HepG2 (cell line): ENCODE measurements around the gene PNPLA1. TPM values are rescaled to one million over a fixed set of nuclear protein-coding genes. Genes with fewer than 3 reads are reported as not detected.

ENCODE experiments used
- ATAC-seq: fragments of 200-7000 bp; cut with Tn5 transposase; 3 replicates; pipeline ENCODE4 v1.9.1; 2020; ENCODE audit warnings: mild to moderate bottlenecking, moderate library complexity
- BruUV-seq: library from RNA; stranded (reverse); fragments of 400-500 nt; replicated peaks from 2 replicates; lab custom pipeline; 2021; lab: Mats Ljungman, UMichigan
- CTCF ChIA-PET: fragments of 300-600 bp; formaldehyde crosslinking; extraction: SDS; loops from one replicate; lab custom pipeline; 2021; ENCODE audit warnings: low total read pairs, inconsistent platforms, low intra/inter-chr PET ratio; lab: Yijun Ruan, JAX
- POLR2A ChIA-PET: fragments of 350-600 bp; sonication (Branson Sonifier 250); formaldehyde crosslinking; loops from one replicate; lab custom pipeline; 2020; ENCODE audit warnings: antibody characterized with exemption, inconsistent platforms; lab: Yijun Ruan, JAX
- DNase-seq: peaks from one replicate; pipeline ENCODE4 v3.0.0-alpha.2; 2015; ENCODE audit warnings: low spot score
- FAIRE-seq: peaks from 3 replicates; lab custom pipeline; 2011; peaks lifted over from hg19 to GRCh38; lab: Jason Lieb, UNC
- H2AFZ ChIP-seq: one replicate; pipeline ENCODE4 v1.6.1; 2011; ENCODE audit warnings: low read length, inconsistent platforms
- H3K27ac ChIP-seq: fragments of 300-600 bp; 3 replicates; pipeline ENCODE4 v1.8.0; 2011; ENCODE audit warnings: mixed run types, mild to moderate bottlenecking, mixed read lengths, low read length, inconsistent platforms; ENCODE audit not compliant: insufficient read depth; ENCODE audit errors: extremely low read length
- H3K27me3 ChIP-seq, 2 experiments: fragments of 200-600 bp in 1 of 2; 2 replicates in 1 of 2; 3 replicates in 1 of 2; pipeline versions ENCODE4 v1.6.0 to v1.8.0; 2011; ENCODE audit warnings: low read length in 2 of 2, mild to moderate bottlenecking in 2 of 2, moderate library complexity in 2 of 2, inconsistent platforms in 1 of 2; ENCODE audit not compliant: insufficient read depth in 2 of 2, control insufficient read depth in 1 of 2
- H3K36me3 ChIP-seq, 2 experiments: fragments of 200-600 bp in 1 of 2; replicated peaks in 1 of 2; 2 replicates in 1 of 2; 3 replicates in 1 of 2; pipeline versions ENCODE4 v1.5.1 to v1.8.0; 2011; ENCODE audit warnings: low read length in 2 of 2, inconsistent platforms in 1 of 2; ENCODE audit not compliant: insufficient read depth in 2 of 2, control insufficient read depth in 1 of 2
- H3K4me1 ChIP-seq: 2 replicates; pipeline ENCODE4 v1.5.1; 2012; ENCODE audit warnings: low read length, inconsistent platforms; ENCODE audit not compliant: insufficient read depth
- H3K4me2 ChIP-seq: 2 replicates; pipeline ENCODE4 v1.6.0; 2011; ENCODE audit warnings: low read depth, low read length, inconsistent platforms
- H3K4me3 ChIP-seq, 3 experiments: fragments of 200-600 bp in 1 of 3; sonication (generic), shearing (Covaris generic) in 1 of 3; replicated peaks in 1 of 3; 2 replicates each; pipeline ENCODE4 v1.5.1; 2011 to 2016; ENCODE audit warnings: low read length in 3 of 3, inconsistent platforms in 2 of 3, low read depth in 2 of 3, mild to moderate bottlenecking in 2 of 3, control low read depth in 1 of 3, mixed read lengths in 1 of 3; ENCODE audit not compliant: insufficient read depth in 1 of 3
- H3K79me2 ChIP-seq: one replicate; pipeline ENCODE4 v1.6.1; 2011; ENCODE audit warnings: low read length, inconsistent platforms; ENCODE audit not compliant: insufficient read depth
- H3K9ac ChIP-seq: 2 replicates; pipeline ENCODE4 v1.6.0; 2011; ENCODE audit warnings: mild to moderate bottlenecking, low read depth, low read length, inconsistent platforms; ENCODE audit not compliant: insufficient read depth
- H3K9me3 ChIP-seq: 2 replicates; pipeline ENCODE4 v1.5.1; 2012; ENCODE audit warnings: mild to moderate bottlenecking, low read length
- H4K20me1 ChIP-seq: 2 replicates; pipeline ENCODE4 v1.6.0; 2011; ENCODE audit warnings: inconsistent platforms, mild to moderate bottlenecking, low read length, moderate library complexity; ENCODE audit not compliant: insufficient read depth
- ETV6 ChIP-seq: sonication (generic); formaldehyde crosslinking; conservative IDR thresholded peaks from 2 replicates; pipeline ENCODE4 v1.4.0; 2020; ENCODE audit warnings: missing genetic modification reagents
- GATA4 ChIP-seq: sonication (generic); IDR thresholded peaks from 2 replicates; pipeline ENCODE4 v1.6.1; 2016; ENCODE audit warnings: antibody characterized with exemption, low read depth, borderline replicate concordance
- KDM4B ChIP-seq: sonication (generic); formaldehyde crosslinking; IDR thresholded peaks from 2 replicates; pipeline ENCODE4 v1.4.0; 2020; ENCODE audit warnings: missing genetic modification reagents
- PRDM10 ChIP-seq: sonication (generic); formaldehyde crosslinking; IDR thresholded peaks from 2 replicates; pipeline ENCODE4 v1.4.0; 2020; ENCODE audit warnings: low read depth, missing genetic modification reagents
- ZNF549 ChIP-seq: sonication (generic); formaldehyde crosslinking; IDR thresholded peaks from 2 replicates; pipeline ENCODE4 v1.5.0; 2020; ENCODE audit warnings: missing genetic modification reagents
- ZNF75D ChIP-seq: sonication (generic); formaldehyde crosslinking; IDR thresholded peaks from 2 replicates; pipeline ENCODE4 v1.8.1; 2023; ENCODE audit warnings: missing genetic modification reagents, mild to moderate bottlenecking, borderline replicate concordance
- ZNF878 ChIP-seq: sonication (generic); formaldehyde crosslinking; IDR thresholded peaks from 2 replicates; pipeline ENCODE4 v1.8.1; 2023; ENCODE audit warnings: mild to moderate bottlenecking, missing genetic modification reagents, moderate library complexity
- WGBS: methylation state at CpG from one replicate; pipeline ENCODE4 v1.1.6; 2017; ENCODE audit warnings: low lambda C conversion rate; 5-methylcytosine and 5-hydroxymethylcytosine counted together
- in situ Hi-C: cut with HindIII; loops from 2 replicates; pipeline ENCODE4 v1.10.0; 2017; ENCODE audit warnings: low pct_unique_long_range_greater_than_20kb; ENCODE audit not compliant: extremely low pct_ligation_motif_present
- intact Hi-C: fragments of 100-400 bp; cut with micrococcal nuclease; formaldehyde crosslinking; loops from one replicate; pipeline ENCODE4 v1.10.0; 2022; ENCODE audit not compliant: unreplicated experiment
- polyA plus RNA-seq, 8 experiments: library from polyadenylated mRNA; depleted of rRNA in 3 of 8; stranded (reverse) in 7 of 8; unstranded in 1 of 8; fragments of >200 nt; fragmentation: Illumina TruSeq in 4 of 8; extraction: Trizol in 4 of 8; gene quantifications; 2 replicates each; pipeline versions ENCODE4 v1.2.1 to v1.2.3, GENCODE V29; 2011 to 2016; ENCODE audit warnings: low read depth in 4 of 8, missing spikeins in 1 of 8, mixed read lengths in 1 of 8; ENCODE audit not compliant: insufficient read depth in 1 of 8
- total RNA-seq, 5 experiments: library from RNA; depleted of rRNA; stranded (reverse); fragments of >200 nt; fragmentation: Illumina TruSeq; extraction: Trizol; gene quantifications; 2 replicates each; pipeline ENCODE4 v1.2.3, GENCODE V29; 2016; ENCODE audit warnings: low read depth in 1 of 5
- TF ChIP-seq, protein P1 (sequence below): sonication (generic); formaldehyde crosslinking; IDR thresholded peaks from 2 replicates; pipeline ENCODE4 v1.5.0; 2020; ENCODE audit warnings: mild to moderate bottlenecking, missing genetic modification reagents, borderline replicate concordance

Gene PNPLA1
- total and polyA plus RNA-seq, 2 of the 13 experiments (the other 11 are each of a cell fraction or from before 2014, with no cell fraction given): not detected

GRCh38 chr6:36220226-36220625 is 49.6 kb upstream of the PNPLA1 start:
- DNase-seq (no peak), ATAC-seq (no peak), FAIRE-seq (no peak)
- Histone ChIP-seq H3K9ac (no peak overlapping the region), H4K20me1 (no peaks in the 10 kb centered on the region), H3K4me1 (peaks cover 12% of the 10 kb centered on the region), H2AFZ (no peak overlapping the region), H3K4me2 (no peak overlapping the region), H3K79me2 (no peaks in the 10 kb centered on the region), H3K4me3 (no peak overlapping the region), H3K27me3 (no peaks in the 10 kb centered on the region), H3K9me3 (no peaks in the 10 kb centered on the region), H3K36me3 (peaks cover 46 to 92% of the 10 kb centered on the region in 2 experiments), H3K27ac (no peak overlapping the region)
- WGBS: 95% methylated on average over 4 of the region's 4 CpGs
- in situ Hi-C loops (no loop called here), intact Hi-C loops (no loop called here)
- CTCF ChIA-PET: no interaction called here
- BruUV-seq: no TSS peak
- POLR2A ChIA-PET: no interaction called here
- TF ChIP-seq, protein P1, sequence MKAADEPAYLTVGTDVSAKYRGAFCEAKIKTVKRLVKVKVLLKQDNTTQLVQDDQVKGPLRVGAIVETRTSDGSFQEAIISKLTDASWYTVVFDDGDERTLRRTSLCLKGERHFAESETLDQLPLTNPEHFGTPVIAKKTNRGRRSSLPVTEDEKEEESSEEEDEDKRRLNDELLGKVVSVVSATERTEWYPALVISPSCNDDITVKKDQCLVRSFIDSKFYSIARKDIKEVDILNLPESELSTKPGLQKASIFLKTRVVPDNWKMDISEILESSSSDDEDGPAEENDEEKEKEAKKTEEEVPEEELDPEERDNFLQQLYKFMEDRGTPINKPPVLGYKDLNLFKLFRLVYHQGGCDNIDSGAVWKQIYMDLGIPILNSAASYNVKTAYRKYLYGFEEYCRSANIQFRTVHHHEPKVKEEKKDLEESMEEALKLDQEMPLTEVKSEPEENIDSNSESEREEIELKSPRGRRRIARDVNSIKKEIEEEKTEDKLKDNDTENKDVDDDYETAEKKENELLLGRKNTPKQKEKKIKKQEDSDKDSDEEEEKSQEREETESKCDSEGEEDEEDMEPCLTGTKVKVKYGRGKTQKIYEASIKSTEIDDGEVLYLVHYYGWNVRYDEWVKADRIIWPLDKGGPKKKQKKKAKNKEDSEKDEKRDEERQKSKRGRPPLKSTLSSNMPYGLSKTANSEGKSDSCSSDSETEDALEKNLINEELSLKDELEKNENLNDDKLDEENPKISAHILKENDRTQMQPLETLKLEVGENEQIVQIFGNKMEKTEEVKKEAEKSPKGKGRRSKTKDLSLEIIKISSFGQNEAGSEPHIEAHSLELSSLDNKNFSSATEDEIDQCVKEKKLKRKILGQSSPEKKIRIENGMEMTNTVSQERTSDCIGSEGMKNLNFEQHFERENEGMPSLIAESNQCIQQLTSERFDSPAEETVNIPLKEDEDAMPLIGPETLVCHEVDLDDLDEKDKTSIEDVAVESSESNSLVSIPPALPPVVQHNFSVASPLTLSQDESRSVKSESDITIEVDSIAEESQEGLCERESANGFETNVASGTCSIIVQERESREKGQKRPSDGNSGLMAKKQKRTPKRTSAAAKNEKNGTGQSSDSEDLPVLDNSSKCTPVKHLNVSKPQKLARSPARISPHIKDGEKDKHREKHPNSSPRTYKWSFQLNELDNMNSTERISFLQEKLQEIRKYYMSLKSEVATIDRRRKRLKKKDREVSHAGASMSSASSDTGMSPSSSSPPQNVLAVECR: no peak
- TF ChIP-seq ZNF75D: no peak
- no peak for TF ChIP-seq ZNF549 (CRISPR knock-in tag)
- no peak for TF ChIP-seq GATA4
- no peak for TF ChIP-seq ETV6
- TF ChIP-seq PRDM10 (CRISPR knock-in tag): no peak
- no peak for TF ChIP-seq KDM4B (CRISPR knock-in tag)
- no peak for TF ChIP-seq ZNF878
